B cell (primary cell): ENCODE data around the gene TICAM1. TPM values are rescaled to one million over a fixed set of nuclear protein-coding genes. Genes with fewer than 3 reads are reported as not detected.
"Not testable (repeated sequence)": the region's sequence is repeated elsewhere in the genome, so short reads cannot be mapped to it uniquely, and the experiment has no call there.

Experiments
- ATAC-seq: fragments of 200-7000 bp; cut with Tn5 transposase; one replicate; pipeline ENCODE4 v1.10.0; 2021; ENCODE audit warnings: low read depth, mild to moderate bottlenecking, moderate number of reproducible peaks, moderate library complexity
- CTCF ChIA-PET: fragments of 350-600 bp; sonication (Branson Sonifier 250); formaldehyde crosslinking; loops from one replicate; lab custom pipeline; 2021; ENCODE audit warnings: antibody characterized with exemption, inconsistent platforms; lab: Charles Lee
- POLR2A ChIA-PET: fragments of 350-600 bp; sonication (Branson Sonifier 250); formaldehyde crosslinking; loops from one replicate; lab custom pipeline; 2021; ENCODE audit warnings: antibody characterized with exemption; lab: Charles Lee
- DNase-seq: peaks from one replicate; pipeline ENCODE4 v3.0.0; 2013
- H2AFZ ChIP-seq: 2 replicates; pipeline ENCODE4 v1.6.1; 2012; ENCODE audit warnings: mild to moderate bottlenecking, low read depth, low read length; ENCODE audit not compliant: insufficient read depth, poor library complexity, severe bottlenecking
- H3K27ac ChIP-seq, 2 donors: 1 replicate in 1 of 2; 2 replicates in 1 of 2; pipeline ENCODE4 v1.5.1; 2012 to 2013; ENCODE audit warnings: low read length in 2 of 2, mild to moderate bottlenecking in 2 of 2, moderate library complexity in 1 of 2
- H3K27me3 ChIP-seq, 4 experiments: fragments of 200-600 bp in 1 of 4; sonication (generic) in 1 of 4; replicated peaks in 1 of 4; 1 replicate in 2 of 4; 2 replicates in 2 of 4; pipeline versions ENCODE4 v1.6.1 to v1.7.0; 2013 to 2016; ENCODE audit warnings: low read length in 3 of 4, mild to moderate bottlenecking in 2 of 4, mixed read lengths in 1 of 4, moderate library complexity in 1 of 4; ENCODE audit not compliant: insufficient read depth in 4 of 4, control insufficient read depth in 3 of 4; ENCODE audit errors: control extremely low read depth in 1 of 4
- H3K36me3 ChIP-seq, 2 experiments: replicated peaks in 1 of 2; 1 replicate in 1 of 2; 2 replicates in 1 of 2; pipeline versions ENCODE4 v1.6.1 to v1.7.1; 2013; ENCODE audit warnings: low read length in 1 of 2; ENCODE audit not compliant: insufficient read depth in 2 of 2, control insufficient read depth in 1 of 2; ENCODE audit errors: control extremely low read depth in 1 of 2, extremely low read depth in 1 of 2
- H3K4me1 ChIP-seq, 2 donors: fragments of 200-600 bp in 1 of 2; sonication (generic) in 1 of 2; 1 replicate in 1 of 2; 2 replicates in 1 of 2; pipeline versions ENCODE4 v1.5.1 to v1.6.1; 2013 to 2017; ENCODE audit warnings: low read length in 2 of 2; ENCODE audit not compliant: control insufficient read depth in 2 of 2, insufficient read depth in 2 of 2
- H3K4me2 ChIP-seq: replicated peaks from 2 replicates; pipeline ENCODE3; 2012; ENCODE audit warnings: mild to moderate bottlenecking, low read depth, low read length; ENCODE audit not compliant: poor library complexity, severe bottlenecking
- H3K4me3 ChIP-seq, 5 experiments: fragments of 200-600 bp in 1 of 5; sonication (generic) in 1 of 5; 1 replicate in 3 of 5; 2 replicates in 2 of 5; pipeline versions ENCODE4 v1.5.1 to v1.7.0; 2011 to 2016; ENCODE audit warnings: low read length in 4 of 5, mild to moderate bottlenecking in 4 of 5, low read depth in 2 of 5, control low read depth in 1 of 5, moderate library complexity in 1 of 5; ENCODE audit not compliant: insufficient read depth in 1 of 5; ENCODE audit errors: control extremely low read depth in 1 of 5, extremely low read depth in 1 of 5
- H3K79me2 ChIP-seq: fragments of 200-600 bp; sonication (generic); one replicate; pipeline ENCODE4 v1.6.0; 2016; ENCODE audit warnings: low read length; ENCODE audit not compliant: control insufficient read depth, insufficient read depth
- H3K9ac ChIP-seq: fragments of 200-600 bp; sonication (generic); 2 replicates; pipeline ENCODE4 v1.6.1; 2017; ENCODE audit warnings: mild to moderate bottlenecking, low read length, moderate library complexity
- H3K9me3 ChIP-seq, 3 donors: one replicate each; pipeline versions ENCODE4 v1.6.1 to v1.7.1; 2013; ENCODE audit warnings: low read length in 2 of 3; ENCODE audit not compliant: control insufficient read depth in 2 of 3, insufficient read depth in 1 of 3; ENCODE audit errors: control extremely low read depth in 1 of 3
- H4K20me1 ChIP-seq: 2 replicates; pipeline ENCODE4 v1.6.0; 2012; ENCODE audit warnings: mild to moderate bottlenecking, low read length; ENCODE audit not compliant: insufficient read depth, control insufficient read depth, poor library complexity, severe bottlenecking
- H3K27ac Mint-ChIP-seq: one replicate; pipeline ENCODE4 v1.8.0; 2021; ENCODE audit warnings: mixed read lengths
- H3K27me3 Mint-ChIP-seq: one replicate; pipeline ENCODE4 v1.8.0; 2021; ENCODE audit warnings: mixed read lengths
- H3K4me1 Mint-ChIP-seq: one replicate; pipeline ENCODE4 v1.8.0; 2021; ENCODE audit warnings: mixed read lengths
- H3K4me3 Mint-ChIP-seq: one replicate; pipeline ENCODE4 v1.8.0; 2021; ENCODE audit warnings: mixed read lengths
- H3K9me3 Mint-ChIP-seq: one replicate; pipeline ENCODE4 v1.8.0; 2022; ENCODE audit warnings: mixed read lengths; ENCODE audit not compliant: insufficient read depth
- EZH2 ChIP-seq: IDR thresholded peaks from 2 replicates; pipeline ENCODE4 v1.6.1; 2012; ENCODE audit warnings: borderline replicate concordance, low read depth, mild to moderate bottlenecking, moderate library complexity, low read length; ENCODE audit not compliant: insufficient read depth, poor library complexity, severe bottlenecking
- WGBS: methylation state at CpG from one replicate; pipeline ENCODE4 v1.1.5; 2013; ENCODE audit warnings: missing lambda C conversion rate; ENCODE audit not compliant: insufficient coverage; 5-methylcytosine and 5-hydroxymethylcytosine counted together
- intact Hi-C: fragments of 100-400 bp; cut with micrococcal nuclease; formaldehyde crosslinking; loops from one replicate; pipeline ENCODE4 v1.10.0; 2022
- polyA plus RNA-seq: library from polyadenylated mRNA; depleted of rRNA; stranded (reverse); fragments of >200 nt; gene quantifications from 2 replicates; pipeline ENCODE4 v1.2.3, GENCODE V29; 2012
- total RNA-seq, 2 donors: library from RNA; stranded (reverse); fragments of 120-200 nt in 1 of 2; gene quantifications; 1 replicate in 1 of 2; 2 replicates in 1 of 2; pipeline versions ENCODE4 v1.2.3 to v1.2.4, GENCODE V29; 2013 to 2022
- TF ChIP-seq, protein P1 (sequence below): fragments of 200-600 bp; IDR thresholded peaks from one replicate; pipeline ENCODE4 v1.8.0; 2022; ENCODE audit warnings: antibody characterized with exemption, mild to moderate bottlenecking

The TICAM1 gene
- total and polyA plus RNA-seq, 2 donors (not counting 1 experiment from before 2014, with no cell fraction given) = 12.7 to 19.7 TPM

DNA sequence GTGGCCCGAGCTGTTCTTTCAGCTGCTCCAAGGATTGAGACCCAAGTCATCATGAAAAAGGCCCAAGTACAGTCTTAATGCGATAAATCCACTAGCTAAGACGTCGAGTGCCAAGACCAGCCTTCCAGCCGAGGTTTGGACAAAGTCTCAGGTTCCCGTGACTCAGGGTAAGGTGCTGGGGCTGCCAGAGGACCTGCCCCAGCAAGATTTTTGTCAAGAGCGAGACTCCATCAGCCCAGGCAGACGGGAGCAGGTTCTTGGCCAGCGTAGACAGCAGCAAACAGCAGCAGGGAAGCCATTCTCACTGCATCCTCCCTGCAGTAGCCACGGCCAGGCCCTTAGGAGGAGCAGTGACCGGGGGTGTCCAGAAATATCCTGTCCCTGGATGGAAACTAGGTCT is 36.5 kb downstream of the TICAM1 start:
- ChIA-PET CTCF (interaction anchor here (0.6 to 2.1 kb wide), 2 partner anchors 14 to 16 kb away, joined by 6 to 10 read pairs; no protein-coding TSS in a partner anchor), POLR2A (no interaction called here)
- no peaks in the 10 kb centered on the region for H3K9me3 Mint-ChIP-seq
- ATAC-seq = no peak
- Histone ChIP-seq H2AFZ (no peak overlapping the region), H3K9ac (no peak overlapping the region), H3K9me3 (peaks cover 0 to 4% (median 0%) of the 10 kb centered on the region in 3 donors), H3K36me3 (peaks cover 0 to 41% of the 10 kb centered on the region in 2 experiments), H3K4me2 (no peak overlapping the region), H4K20me1 (no peaks in the 10 kb centered on the region), H3K27me3 (no peaks in the 10 kb centered on the region), H3K79me2 (peaks cover 78% of the 10 kb centered on the region), H3K27ac (no peak overlapping the region), H3K4me1 (peaks cover 8 to 22% of the 10 kb centered on the region in 2 donors), H3K4me3 (no peak overlapping the region)
- DNase-seq = no peak
- H3K4me3 Mint-ChIP-seq = no peak overlapping the region
- intact Hi-C loops = loop anchor here (5.0 to 10.0 kb wide), 2 partner anchors 1288 to 1610 kb away; partner anchors contain the start of genes FZR1 and NCLN
- TF ChIP-seq EZH2 = no peak
- TF ChIP-seq, protein P1, sequence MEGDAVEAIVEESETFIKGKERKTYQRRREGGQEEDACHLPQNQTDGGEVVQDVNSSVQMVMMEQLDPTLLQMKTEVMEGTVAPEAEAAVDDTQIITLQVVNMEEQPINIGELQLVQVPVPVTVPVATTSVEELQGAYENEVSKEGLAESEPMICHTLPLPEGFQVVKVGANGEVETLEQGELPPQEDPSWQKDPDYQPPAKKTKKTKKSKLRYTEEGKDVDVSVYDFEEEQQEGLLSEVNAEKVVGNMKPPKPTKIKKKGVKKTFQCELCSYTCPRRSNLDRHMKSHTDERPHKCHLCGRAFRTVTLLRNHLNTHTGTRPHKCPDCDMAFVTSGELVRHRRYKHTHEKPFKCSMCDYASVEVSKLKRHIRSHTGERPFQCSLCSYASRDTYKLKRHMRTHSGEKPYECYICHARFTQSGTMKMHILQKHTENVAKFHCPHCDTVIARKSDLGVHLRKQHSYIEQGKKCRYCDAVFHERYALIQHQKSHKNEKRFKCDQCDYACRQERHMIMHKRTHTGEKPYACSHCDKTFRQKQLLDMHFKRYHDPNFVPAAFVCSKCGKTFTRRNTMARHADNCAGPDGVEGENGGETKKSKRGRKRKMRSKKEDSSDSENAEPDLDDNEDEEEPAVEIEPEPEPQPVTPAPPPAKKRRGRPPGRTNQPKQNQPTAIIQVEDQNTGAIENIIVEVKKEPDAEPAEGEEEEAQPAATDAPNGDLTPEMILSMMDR = no peak
- no peaks in the 10 kb centered on the region for H3K27me3 Mint-ChIP-seq
- no peak overlapping the region for H3K27ac Mint-ChIP-seq
- WGBS = 94% methylated on average over 9 of the region's 11 CpGs
- H3K4me1 Mint-ChIP-seq = peaks cover 34% of the 10 kb centered on the region

DNA sequence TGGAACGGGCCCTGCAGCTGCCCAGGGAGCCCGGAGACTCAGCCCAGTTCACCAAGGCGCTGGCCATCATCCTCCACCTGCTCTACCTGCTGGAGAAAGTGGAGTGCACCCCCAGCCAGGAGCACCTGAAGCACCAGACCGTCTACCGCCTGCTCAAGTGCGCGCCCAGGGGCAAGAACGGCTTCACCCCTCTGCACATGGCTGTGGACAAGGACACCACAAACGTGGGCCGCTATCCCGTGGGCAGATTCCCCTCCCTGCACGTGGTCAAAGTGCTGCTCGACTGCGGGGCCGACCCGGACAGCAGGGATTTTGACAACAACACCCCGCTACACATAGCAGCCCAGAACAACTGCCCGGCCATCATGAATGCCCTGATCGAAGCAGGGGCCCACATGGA is 38.2 kb downstream of the TICAM1 start:
- H3K4me2 ChIP-seq, CTCF ChIA-PET, H3K9me3 Mint-ChIP-seq, ATAC-seq, H3K4me3 ChIP-seq, H3K27me3 ChIP-seq, H2AFZ ChIP-seq, H3K9me3 ChIP-seq, H3K27ac ChIP-seq, H4K20me1 ChIP-seq, H3K27me3 Mint-ChIP-seq, H3K9ac ChIP-seq, POLR2A ChIA-PET: not testable (repeated sequence)
- peaks cover 62% of the 10 kb centered on the region for H3K79me2 ChIP-seq
- peak overlapping the region; percentile 20 for H3K27ac Mint-ChIP-seq
- peaks cover 34% of the 10 kb centered on the region for H3K4me1 Mint-ChIP-seq
- intact Hi-C loops = loop anchor here (5.0 to 10.0 kb wide), 2 partner anchors 1286 to 1608 kb away; partner anchors contain the start of genes FZR1 and NCLN
- peak; percentile 21 for DNase-seq
- 96% methylated on average over 17 of the region's 19 CpGs for WGBS
- peaks cover 8 to 22% of the 10 kb centered on the region in 2 donors for H3K4me1 ChIP-seq
- H3K4me3 Mint-ChIP-seq = peak overlapping the region; percentile 84
- peaks cover 0 to 37% of the 10 kb centered on the region in 2 experiments for H3K36me3 ChIP-seq

DNA sequence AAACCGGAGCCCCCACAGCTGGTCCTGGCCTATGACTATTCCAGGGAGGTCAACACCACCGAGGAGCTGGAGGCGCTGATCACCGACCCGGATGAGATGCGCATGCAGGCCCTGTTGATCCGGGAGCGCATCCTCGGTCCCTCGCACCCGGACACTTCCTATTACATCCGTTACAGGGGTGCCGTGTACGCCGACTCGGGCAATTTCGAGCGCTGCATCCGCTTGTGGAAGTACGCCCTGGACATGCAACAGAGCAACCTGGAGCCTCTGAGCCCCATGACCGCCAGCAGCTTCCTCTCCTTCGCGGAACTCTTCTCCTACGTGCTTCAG is 38.7 kb downstream of the TICAM1 start:
- peaks cover 58% of the 10 kb centered on the region for H3K79me2 ChIP-seq
- not testable (repeated sequence) for H4K20me1 ChIP-seq, H3K9me3 Mint-ChIP-seq, H3K27ac ChIP-seq, H3K27me3 Mint-ChIP-seq, H3K27me3 ChIP-seq, H2AFZ ChIP-seq, ATAC-seq, H3K9ac ChIP-seq, H3K9me3 ChIP-seq
- Mint-ChIP-seq H3K27ac (peak overlapping the region; percentile 53), H3K4me1 (peaks cover 34% of the 10 kb centered on the region), H3K4me3 (peak overlapping the region; percentile 84)
- H3K4me1 ChIP-seq = peaks cover 8 to 22% of the 10 kb centered on the region in 2 donors
- 97% methylated on average over 24 of the region's 24 CpGs for whole genome bisulfite sequencing
- POLR2A ChIA-PET = interaction anchor here (1.1 kb wide), 1 partner anchor 65 kb away, joined by 3 read pairs; no protein-coding TSS in a partner anchor
- H3K4me2 ChIP-seq = peak overlapping the region; percentile 76
- intact Hi-C loops = loop anchor here (5.0 to 10.0 kb wide), 2 partner anchors 1286 to 1608 kb away; partner anchors contain the start of genes FZR1 and NCLN
- peaks cover 0 to 37% of the 10 kb centered on the region in 2 experiments for H3K36me3 ChIP-seq
- CTCF ChIA-PET = interaction anchor here (1.1 to 2.3 kb wide), 2 partner anchors 16 to 60 kb away, joined by 5 to 23 read pairs; no protein-coding TSS in a partner anchor
- peak overlapping the region in 1 of 5 experiments; percentile 73 for H3K4me3 ChIP-seq
- DNase-seq = peak; percentile 34
